NCI-H1436 (cell line): ENCODE measurements around the gene TRPM6.
"Not testable (repeated sequence)": the region's sequence is repeated elsewhere in the genome, so short reads cannot be mapped to it uniquely, and the experiment has no call there.

Experiments
- DNase-seq: peaks from one replicate; lab custom pipeline; 2025; lab: John Stamatoyannopoulos, UW

Gene TRPM6

DNA sequence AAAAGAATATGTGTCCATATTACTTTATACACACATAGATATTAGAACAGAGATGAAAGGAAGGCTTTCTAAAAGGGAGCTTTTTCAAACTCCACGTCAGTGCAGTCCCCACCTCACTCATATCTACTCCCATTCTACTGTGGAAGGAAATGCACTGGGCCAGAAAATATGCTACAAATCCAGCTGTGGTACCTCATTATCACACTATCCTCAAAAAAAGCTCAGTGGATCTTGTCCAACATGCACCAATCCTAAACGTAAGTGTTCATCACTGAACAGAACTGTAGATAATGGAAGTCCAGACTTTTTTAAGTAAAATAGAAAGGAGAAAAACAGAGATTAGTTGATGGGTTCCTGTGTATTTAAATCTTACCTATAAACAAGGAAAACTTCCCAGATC, 27.9 kb downstream of the TRPM6 start:
- no peak for DNase-seq

DNA sequence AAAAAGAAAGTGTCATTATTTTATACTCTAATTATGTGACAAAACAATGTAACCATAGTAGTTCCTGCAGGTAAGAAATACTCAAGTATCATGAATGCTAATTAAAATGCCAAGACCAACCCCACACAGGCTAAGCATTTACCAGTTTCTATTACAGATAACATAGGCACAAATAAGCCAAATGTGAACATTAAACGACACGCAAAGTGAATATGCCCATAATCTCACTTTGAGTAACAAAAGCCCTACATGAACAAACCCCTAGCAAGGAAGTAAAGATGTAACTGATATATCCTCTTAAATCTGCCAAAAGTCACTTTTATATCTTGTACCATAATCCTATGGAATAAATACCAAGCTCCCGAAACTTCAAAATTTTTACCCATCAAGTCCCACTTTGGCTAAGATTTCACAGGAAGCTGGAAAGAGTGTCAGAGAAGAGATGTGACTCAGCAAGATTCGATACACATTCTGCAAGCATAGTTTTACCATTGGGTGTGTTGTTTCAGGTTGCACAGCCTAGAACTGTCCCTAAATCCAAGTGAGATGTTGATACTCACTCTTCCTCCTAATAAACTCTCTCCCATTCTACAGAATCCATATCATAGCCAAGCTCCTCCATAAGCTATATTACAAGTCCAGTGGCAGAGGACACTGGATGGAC, 28.8 kb downstream of the TRPM6 start:
- no peak for DNase-seq

DNA sequence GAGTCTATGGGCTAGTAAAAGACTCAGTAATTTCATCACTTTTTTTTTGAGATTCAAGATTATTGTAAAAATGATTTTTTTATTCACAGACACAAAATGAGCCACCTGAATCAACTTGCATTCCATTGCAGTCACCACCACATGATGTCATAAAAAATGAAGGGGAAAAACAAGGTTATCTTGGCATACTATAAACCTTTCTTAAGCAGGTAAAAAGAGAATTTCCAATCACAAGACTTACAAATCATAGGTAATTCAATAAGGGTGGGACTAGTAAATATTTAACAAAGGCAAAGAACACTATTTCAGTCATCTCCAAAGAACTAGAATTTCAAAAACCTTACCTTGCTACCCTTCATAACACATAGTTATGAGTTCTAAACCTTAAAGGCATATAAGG, 30.7 kb downstream of the TRPM6 start:
- no peak for DNase-seq

DNA sequence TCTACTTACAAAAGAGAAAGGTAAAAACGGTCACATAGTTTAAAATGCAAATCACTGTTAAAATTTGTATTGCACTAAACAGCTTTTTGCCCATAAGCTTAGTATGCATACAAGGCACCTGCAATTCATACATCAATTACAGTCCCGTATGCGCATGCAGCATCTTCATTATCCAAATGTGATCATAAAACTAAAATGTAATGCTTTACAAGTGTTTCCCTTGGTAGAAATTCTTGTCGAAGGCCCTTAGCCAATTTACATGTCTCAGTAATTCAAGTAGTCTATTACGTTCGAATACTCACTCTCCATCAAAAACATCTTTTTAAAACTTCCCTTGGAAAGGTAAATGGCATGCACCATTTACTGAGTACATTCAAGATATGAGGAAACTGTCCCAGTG, 32.6 kb downstream of the TRPM6 start:
- DNase-seq: no peak

DNA sequence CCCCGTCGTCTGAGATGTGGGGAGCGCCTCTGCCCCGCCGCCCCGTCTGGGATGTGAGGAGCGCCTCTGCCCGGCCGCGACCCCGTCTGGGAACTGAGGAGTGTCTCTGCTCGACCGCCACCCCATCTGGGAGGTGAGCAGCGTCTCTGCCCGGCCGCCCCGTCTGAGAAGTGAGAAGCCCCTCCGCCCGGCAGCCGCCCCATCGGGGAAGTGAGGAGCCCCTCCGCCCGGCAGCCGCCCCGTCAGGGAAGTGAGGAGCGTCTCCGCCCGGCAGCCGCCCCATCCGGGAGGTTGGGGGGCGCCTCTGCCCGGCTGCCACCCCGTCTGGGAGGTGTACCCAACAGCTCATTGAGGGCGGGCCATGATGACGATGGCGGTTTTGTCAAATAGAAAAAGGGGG, 34.7 kb downstream of the TRPM6 start:
- DNase-seq: not testable (repeated sequence)

DNA sequence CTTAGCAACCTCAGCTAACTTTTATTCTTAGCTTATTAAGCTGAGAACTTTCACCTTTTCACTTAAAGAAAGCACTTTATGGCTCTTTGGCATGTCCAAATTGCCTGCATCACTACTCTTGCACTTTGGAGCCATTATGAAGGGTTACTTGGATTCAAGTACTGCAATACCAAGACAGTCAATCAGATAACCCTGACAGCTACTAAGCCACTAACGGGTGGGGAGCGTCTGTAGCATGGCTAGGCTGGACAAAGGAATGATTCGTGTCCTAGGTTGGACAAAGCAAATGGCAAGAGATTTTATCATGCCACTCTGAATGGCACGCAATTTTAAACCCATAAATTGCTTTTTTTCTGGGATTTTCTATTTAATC, 39.6 kb downstream of the TRPM6 start:
- DNase-seq: no peak

DNA sequence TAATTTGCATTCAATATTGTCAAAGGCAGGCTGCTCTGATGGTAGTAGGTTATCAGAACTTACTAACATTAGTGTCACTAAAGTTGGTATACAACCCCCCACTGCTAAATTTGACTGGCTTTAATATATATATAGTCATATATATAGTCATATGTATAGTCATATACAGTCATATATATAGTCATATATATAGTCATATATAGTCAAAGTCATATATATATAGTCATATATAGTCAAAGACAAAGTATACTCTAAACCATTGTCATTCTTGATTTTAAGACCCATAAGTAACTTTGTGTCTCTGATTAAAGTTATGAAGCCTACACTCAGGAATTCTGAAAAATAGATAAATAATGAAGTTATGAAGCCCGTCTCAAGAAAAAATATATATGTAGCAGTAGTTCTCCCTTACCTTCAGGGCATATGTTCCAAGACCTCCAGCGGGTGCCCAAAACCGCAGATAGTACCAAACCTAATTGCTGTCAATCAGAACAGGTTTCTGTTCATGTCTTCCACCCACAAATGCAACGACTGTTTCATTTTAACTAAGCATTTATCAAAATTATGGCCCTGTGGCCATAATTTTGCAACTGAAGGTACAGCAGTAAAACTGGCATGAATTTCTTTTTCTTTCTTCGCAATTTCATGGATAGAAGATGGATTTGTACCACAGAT, 40.1 kb downstream of the TRPM6 start:
- no peak for DNase-seq

DNA sequence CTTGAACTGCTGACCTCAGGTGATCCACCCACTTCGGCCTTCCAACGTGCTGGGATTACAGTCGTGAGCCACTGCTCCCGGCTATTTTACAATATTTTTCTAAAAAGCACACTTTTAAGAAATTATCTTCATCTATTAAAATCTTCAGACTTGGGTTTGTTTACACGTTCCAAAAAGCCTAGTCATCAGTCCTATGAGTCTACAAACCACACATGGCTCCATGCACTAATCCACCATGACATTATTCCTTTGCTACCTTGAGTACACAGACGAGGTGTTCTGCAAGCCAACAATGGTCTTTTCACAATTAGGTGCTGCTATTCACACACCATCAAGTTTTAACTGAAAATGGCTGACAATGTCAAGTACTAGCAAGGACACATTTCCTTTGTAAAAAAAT, 41.0 kb downstream of the TRPM6 start:
- no peak for DNase-seq

DNA sequence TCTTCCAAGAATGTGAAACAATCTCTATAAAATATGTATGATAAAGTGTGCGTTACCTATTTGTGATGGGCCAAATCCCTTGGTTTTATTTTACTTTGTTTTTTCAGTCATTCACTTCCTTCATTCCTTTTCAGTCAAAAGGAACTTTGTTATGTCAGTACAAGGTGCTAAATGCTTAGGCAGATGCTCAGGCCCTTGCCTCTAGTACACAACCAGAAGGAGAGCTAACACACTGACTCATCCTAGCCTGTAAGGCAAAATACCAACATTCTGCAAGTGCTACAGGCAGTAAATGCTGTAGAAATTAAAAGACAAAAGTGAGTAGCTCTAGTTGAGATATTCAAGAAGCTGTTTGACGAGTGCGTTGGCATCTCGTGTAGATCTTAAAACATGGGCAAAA, 49.4 kb downstream of the TRPM6 start:
- DNase-seq: no peak

DNA sequence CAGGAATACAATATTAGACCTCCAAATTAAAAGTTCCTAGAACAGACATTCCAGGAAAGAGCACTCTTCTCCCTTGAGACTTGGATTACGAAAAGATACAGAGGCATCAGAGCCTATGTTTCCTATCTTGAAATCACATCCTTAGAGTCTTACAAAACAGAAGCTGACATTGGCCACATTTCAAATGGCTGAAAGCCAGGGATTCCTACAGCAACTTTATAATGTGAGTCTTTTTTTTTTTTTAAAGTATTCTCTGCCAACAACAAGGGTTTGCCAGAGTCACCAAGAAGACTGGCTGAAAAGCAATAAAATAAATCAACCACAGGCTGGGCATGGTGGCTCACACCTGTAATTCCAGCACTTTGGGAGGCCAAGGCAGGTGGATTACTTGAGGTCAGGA, 63.1 kb downstream of the TRPM6 start:
- DNase-seq: no peak

DNA sequence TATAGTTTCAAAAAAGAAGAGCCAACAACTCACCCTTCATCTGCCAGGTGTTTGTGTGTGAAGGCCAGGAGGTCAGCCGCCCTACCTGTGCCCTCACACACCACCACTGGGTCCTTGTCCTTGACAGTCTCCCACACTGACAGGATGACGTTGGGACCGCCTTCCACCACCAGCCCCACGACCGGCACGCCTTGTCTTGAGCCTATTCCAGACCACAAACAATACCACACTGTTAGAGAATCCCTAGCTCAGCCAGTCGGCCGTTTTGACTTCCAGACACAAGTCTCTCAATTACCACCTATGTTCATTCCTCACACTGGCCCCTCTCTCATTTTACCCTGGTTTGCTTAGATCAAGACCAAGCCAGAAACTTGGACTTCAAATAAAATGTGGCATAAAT, 66.1 kb downstream of the TRPM6 start:
- DNase-seq: no peak

DNA sequence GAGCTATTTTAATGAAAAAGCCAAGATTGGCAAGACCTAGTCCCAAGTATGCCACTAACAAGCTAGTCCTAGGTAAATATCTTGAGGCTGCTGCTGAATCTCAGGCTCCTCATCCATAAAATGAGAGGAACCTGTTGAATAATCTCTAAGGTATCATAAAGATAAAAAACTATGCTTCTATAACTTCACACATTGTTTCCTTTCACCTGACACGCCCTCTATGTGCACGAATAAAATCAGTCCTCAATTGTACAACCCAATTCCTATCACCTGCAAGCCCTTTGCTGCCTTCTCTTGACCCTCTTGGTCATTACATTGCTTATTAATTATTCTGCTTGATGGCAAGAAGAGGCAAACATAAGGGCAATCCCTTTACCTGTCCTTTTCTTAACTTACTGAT, 69.9 kb downstream of the TRPM6 start:
- DNase-seq: no peak

DNA sequence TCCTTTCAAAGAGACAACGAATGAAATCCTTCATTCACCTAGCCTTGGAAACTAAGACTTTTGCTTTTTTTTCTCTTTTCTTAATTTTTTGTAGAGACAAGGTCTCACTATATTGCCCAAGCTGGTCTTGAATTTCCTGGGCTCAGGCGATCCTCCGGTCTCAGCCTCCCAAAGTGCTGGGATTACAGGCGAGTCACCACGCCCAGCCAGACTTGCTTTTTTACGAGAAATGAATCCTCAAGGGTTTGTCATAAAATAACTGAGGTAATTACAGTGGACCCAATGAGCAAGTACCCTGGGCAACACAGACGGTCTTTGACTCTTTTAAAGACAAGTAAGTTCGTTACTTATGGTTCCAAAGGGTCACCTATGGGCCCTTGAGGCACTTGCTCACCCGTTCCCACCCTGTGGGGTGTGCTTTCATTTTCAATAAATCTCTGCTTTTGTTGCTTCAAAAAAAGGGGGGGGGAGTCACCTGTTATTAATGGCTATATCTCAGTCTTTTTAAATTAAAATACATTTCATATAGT, 70.4 kb downstream of the TRPM6 start:
- DNase-seq: no peak

DNA sequence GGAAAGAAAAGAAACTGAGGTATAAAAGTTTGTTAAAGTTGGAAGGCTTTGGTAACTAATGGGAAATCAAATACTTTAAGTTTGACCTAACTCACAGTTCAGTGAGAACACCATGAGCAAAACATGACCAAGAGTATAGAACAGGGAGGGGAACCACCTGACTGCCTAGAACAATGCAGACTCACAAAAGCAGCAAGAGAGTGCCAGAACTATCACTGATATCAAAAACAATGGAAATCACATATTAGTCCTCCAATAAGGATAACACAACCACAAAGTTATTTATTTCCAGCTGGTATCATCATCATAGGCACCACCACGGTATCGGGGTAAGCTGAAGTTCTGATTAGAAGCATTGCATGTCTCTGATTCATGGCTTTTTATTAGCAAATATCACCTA, 77.5 kb downstream of the TRPM6 start:
- DNase-seq: no peak

DNA sequence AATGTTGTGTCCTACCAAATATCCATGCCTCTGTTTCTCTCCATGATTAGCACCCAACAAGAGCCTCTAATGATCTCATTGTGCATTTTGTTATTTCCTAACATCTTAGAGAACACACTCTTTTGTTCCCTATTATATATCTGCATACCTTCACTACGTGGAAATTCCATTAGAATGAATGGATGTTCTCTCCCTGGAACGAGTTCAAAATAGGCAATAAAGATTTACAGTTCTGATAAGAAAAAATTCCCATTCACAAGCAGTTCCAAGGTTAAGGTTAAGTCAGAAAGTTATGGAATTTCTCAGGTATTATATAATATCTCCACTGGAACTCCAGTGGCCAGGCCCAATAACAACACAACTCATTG, 83.7 kb downstream of the TRPM6 start:
- DNase-seq: no peak

DNA sequence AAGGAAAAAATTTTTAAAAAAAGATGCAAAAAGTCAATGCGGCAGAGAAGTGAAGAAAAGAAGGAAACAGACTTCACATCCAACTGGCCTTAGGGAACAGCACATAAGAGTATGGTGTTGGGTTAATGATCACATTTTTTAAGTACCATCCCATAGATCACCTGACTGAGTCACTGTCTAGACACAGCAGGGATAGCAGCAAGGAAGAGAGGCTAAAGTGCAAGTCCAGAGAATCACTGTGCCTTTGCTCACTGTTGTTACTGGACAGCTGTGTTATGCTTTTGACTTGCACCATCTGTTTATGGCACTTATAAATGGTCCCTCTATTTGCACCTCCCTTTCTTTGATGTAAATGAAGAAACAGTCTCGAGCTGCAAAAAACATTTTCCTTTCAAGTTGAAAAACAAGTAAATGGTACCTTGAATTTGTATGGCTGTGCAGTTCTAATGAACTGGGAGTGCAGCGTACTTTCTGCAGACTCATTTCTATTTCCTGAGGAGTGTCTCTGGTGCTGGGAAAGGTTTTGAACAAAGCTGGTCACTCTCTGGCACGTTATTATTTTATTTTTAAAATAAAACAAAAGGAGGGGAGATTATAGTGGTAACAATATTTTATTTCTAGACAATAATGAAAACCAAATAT, 84.2 kb downstream of the TRPM6 start:
- no peak for DNase-seq

DNA sequence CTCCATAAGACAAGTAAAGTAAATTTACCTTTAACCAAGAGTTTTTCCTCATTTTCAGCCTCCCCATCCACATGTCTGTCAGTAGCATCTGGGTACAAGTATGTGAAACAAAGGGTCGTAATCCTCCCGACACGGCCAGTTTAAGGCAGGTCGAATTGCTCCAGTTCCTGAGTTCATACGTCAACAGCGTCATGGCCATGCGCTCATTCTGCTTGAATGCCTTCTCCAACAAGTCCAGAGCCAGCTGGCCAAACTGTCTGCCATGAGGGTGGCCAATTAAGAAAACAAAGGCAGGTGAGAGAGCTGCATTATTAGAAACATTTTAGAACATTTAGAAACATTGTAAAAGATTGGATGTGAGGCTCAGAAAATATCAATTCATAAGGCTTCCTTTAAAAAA, 87.5 kb downstream of the TRPM6 start:
- DNase-seq: no peak

DNA sequence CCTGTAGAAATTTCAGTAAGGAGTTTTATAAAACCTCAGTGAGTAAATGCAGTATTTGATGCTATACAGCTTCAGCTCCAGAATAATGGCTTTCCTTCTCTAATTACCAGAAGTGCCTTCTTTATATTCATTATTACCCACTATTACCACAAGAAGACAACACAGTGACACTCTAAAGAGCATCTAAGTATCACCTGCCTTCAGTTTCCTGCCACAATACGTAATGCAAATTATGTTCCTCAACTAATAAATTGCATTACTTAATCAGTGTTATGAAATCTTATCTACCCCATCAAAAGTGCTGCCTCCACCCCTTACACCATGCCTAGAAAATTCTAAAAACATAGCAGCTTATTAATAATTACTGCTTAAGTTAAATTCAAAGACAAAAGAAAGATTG, 91.9 kb downstream of the TRPM6 start:
- DNase-seq: no peak

DNA sequence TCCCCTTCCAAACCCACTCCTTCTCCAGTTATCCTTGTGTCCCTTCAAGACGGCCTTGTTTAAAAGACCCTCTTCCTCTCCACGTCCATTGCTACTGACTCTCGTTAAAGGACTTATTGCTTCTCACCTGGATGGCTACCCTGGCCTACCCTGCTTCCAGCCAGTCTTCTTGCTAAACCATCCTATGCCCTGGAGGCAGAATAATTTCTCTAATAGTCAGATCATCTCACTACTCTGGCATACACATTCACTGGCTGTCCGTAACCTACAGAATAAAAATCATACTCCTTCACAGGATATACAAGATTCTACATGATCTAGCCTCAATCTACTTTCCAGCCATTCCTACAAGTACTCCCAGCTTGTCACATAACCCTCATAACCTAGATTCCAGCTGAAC, 92.6 kb downstream of the TRPM6 start:
- DNase-seq: no peak

DNA sequence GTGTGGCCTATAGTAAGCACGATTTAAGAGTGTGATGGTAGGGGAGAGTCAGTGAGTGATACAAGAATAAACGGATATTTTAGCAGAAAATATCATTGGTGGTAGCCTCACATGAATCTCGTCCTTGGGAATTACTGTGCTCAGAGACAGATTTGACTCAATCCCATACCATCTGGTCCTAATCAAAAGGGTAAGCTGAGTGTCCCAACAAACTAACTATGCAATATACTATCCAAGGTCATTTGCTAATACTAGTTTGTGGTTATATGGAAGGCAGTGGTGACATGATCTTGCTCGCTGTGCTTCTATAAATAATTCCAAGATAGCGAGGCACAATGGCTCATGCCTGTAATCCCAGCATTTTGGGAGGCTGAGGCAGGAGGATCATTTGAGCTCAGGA, 103.2 kb downstream of the TRPM6 start:
- no peak for DNase-seq

DNA sequence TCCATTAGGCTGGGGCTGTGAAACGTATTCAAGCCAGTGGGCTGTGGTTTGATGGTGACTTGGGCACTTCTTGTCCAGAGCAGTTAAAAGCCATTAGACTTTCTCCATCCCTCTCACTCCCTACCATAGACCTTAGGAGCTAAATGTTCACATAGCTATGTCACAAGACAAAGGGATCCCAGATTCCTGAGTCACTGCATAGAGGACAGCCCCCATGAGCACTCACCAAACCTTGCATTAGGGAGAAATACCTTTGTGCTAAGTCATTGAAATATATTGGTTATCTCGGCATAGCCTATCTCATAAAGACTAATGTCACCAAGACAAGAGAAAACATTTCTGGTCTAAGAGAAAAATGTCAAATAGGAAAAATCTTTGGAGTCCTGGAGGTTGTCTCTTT, 104.3 kb downstream of the TRPM6 start:
- DNase-seq: no peak

DNA sequence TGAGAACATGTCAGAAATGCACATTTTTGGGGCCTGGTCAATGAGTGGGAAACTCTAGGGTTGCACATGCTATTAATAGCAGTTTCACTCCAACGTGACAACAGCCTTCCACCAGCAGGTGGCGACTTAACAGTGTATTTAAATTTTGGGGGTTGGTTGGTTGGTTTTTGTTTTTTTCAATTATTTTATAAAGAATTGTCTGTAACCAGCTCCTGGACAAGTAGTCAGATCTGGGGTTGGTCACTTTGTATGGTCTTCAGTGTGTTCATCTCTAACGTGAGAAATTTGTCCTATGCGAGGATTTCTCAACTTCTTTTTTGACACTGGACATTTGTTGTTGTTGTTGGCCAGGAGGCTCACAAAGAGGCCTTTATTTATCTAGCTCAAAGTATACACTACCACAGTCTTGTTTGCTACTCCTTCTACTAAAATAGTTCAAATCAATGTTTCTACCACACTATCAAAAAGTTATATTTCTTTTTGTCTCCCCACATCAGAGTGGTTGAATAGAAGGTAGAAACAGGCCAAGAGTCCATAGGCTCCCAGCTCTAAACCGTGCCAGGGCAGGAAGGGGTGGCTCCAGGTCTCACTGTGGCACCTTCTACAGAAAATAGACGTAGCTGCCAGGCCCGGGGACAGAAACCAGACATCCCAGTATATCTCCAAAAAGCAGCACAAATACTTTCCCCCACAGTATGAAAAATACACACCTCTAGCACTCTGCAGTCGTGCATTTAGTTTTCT, 110.4 kb downstream of the TRPM6 start:
- DNase-seq: peak; percentile 49

DNA sequence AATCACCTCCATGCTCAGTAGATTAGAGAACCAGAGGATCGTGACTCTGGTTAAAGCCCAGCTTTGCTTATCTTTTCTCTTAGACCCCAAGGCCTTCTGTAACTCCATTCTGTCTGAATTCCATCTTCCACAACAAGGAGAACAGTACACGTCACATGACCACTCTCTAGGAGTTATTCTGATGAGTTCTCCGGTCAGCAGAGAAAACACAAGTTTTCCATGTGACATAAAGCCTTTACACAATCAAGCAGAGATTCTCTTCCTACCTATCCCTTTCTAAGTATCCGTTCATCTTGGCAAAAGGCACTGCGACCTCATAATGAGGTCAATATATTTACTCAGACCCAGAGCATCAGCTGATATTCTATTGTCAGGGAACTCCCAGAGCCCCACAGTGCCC, 112.3 kb downstream of the TRPM6 start:
- no peak for DNase-seq
